Femur (tissue), 1 donor: Measurements from ENCODE around the gene BIK.

Experiments used
- DNase-seq: peaks from one replicate; pipeline ENCODE4 v3.0.0-alpha.2; 2017

The BIK gene

GRCh38 chr22:43163241-43163795, 52.8 kb downstream of the BIK start:
- no peak for DNase-seq

DNA sequence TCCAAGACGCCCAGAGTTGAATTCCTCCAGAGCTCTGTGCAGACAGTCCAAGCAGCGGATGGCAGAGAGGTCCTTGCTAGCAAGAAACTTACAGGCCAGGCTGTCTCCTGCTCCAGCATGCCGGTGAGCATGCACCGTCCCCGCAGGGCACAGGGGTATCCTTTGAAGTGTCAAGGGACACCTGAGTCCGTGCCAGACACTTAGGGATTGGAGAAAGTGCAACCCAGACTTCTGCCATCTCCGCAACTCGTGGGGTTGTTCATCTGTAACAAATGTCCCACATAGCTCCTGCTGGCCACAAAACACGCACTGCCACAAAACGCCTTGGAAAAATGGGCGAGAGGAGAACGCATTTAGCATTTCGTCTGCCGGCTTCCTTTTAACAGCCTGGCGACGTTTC, 54.1 kb downstream of the BIK start:
- DNase-seq, result no peak

GRCh38 chr22:43166132-43166930, 55.8 kb downstream of the BIK start:
- no peak for DNase-seq

GRCh38 chr22:43167001-43167589, 56.5 kb downstream of the BIK start:
- DNase-seq, result no peak

DNA sequence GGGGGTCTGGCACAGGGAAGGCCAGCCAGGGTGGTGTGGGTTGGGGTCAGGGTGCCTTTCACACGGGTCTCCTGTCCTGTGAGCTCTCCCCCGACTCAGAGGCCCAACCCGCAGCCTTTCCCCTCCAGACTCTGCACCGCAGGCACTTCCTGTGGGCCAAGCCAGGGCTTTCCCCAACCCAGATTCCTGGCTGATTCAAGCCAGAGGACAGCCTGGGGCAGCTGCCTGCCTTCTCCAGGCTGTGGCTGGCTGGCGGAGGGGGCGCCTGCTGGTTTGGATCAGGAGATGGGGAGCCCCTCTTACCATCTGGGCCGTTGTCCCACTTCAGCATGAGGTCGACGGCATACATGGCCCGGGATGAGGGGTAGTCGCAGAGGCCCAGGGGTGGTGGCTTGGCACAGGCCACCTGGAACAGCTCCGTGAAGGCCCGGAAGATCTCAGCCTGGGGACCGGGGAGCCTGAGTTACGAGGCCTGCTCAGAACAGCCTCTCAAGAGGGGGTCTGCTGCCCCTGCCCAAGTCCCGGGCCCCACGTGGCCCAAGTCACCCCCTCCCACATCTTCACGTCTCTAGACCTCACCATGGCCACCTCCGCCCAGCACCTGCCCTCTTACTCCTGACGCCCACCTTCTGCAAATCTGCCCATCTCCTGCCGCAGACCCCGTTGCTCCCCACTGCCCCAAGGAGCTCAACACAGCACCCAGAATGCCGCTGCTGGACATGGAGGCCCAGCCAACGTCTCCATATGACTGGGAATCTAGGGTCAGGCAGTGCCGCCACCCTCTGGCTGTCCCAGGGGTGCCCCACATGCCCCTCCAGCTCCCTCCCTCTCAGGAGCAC, 58.1 kb downstream of the BIK start:
- DNase-seq, result peak; percentile 73

- DNase-seq, result no peak
Measured at GRCh38 chr22:43169310-43170130, 59.0 kb downstream of the BIK start.

GRCh38 chr22:43170131-43170480, 59.6 kb downstream of the BIK start:
- no peak for DNase-seq

DNA sequence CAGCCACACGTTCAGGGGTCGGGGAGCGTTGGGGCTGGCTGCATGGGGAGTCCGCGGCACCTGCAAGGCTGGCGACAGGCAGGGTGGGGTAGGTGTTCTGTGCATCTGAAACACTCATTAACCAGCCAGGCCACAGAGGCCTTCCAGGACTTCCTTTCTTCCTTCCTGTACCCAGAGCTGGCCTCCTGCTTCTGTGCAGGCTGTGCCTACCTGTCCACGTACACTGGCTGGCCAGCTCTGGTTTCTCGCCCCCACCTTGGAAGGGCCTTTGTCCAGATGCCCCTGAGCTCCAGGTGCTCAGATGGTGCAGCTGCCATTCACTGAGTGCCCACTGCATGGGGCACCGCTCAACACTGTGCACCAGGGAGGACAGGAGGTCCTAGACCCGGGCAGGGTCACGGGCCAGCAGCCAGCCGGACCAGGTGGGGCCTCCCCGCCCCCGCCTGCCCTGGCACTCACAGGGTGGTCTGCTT, 60.5 kb downstream of the BIK start:
- no peak for DNase-seq

GRCh38 chr22:43171607-43172006, 61.1 kb downstream of the BIK start:
- DNase-seq, result no peak

GRCh38 chr22:43172191-43172590, 61.6 kb downstream of the BIK start:
- no peak for DNase-seq

DNA sequence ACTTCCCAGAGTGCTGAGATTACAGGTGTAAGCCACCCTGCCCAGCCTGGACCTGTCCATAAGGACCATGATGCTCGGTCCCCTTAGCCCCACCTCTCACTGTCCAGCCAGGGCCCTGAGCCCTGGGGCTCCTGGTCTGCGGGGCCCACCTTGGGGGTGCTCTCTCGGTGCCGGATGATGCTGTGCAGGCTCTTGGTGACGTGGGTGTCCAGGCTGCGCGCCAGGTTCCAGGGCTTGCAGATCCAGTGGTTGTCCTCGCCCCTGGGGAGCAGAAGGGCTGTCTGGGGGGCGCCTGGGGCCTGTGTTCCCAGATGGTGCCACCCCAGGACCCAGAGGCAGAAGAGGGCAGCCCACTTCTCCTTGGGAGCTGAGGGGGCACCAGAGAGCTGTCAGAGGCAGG, 63.0 kb downstream of the BIK start:
- no peak for DNase-seq

DNA sequence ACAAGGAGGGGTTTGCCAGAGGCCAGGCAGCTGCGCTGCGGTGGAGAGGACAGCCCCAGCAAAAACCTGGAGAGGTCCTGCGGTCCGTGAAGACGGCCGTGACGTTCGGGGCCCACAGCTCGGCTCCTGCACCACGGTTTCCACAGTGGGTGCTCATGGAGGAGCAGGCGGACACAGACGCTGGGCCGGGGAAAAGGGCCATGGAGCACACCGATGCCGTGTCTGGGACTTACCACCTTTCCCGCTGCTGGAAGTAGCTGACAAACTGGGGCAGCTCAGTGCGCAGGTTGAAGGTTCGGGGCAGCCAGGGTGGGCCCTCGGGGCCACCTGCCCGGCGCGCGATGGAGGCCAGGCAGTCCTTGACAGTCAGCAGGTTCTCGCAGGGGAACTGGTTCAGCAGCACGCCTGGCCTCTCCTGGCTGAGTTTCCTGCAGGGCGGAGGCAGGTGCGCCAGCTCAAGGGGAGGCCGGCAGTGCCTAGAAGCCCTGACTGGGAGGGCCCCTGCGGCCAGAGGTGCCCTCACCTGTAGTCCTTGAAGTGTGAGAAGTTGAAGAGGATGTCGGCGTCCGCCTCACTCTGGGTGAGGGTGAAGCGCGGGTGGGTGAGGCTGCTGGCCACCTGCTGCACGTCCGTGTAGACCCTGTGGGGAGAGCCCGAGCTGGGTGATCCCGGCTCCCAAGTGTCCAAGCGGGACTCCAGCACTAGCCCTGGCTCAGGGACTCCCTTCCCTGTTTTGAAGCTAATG, 63.6 kb downstream of the BIK start:
- no peak for DNase-seq

DNA sequence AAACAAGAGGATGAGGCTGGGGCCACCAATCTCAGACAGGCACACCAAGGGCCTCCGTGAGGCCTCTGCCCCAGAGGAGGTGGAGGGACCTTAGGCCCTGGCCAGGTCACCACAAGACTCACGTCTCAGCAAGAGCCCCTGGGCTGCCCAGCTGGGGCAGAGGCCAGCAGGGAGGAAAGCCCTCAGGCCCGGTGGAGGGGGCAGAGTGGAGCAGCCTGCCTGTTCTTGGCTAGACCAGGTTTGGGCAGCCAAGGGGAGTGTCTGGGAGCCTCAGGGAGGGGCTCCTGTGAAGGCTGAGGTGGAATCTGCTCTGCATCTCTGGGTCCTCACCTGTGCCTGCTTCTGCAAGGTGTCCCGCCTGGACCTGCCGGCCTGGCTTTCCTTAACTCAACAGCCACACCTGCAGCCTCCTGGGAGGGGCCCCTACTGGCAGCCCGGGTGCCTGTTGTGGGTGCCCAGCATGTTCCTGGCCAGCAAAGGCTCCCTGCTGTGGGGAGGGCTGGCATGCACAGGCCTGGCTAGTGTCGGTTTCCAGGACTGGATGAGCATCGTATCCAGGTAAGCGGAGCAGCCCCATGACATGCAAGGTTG, 64.5 kb downstream of the BIK start:
- no peak for DNase-seq

GRCh38 chr22:43176090-43176489, 65.5 kb downstream of the BIK start:
- DNase-seq, result no peak

DNA sequence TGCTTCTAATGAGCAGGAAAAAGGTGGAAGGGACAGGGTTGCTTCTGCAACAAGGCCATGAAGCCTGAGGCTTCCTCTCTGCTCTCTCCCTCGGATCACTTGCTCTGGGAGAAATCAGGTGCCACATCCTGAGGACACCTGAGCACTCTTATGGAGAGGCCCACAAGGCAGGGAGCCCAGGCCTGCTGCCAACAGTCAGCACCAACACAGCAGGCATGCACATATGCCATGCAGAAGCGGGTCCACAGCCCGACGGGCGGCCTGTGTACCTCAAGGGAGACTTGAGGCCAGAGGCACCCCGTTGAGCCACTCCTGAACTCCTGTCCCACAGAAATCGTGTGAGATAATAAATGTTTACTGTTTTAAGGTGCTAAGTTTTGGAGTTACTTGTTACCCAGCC, 66.9 kb downstream of the BIK start:
- no peak for DNase-seq
